Transverse colon (tissue), 4 donors: ENCODE results near the gene XPO6. TPM values are rescaled to one million over a fixed set of nuclear protein-coding genes. Genes with fewer than 3 reads are reported as not detected.
A peak's percentile ranks its signal among the peaks of the same experiment; 100 is the strongest.

Experiments used
- DNase-seq: peaks from one replicate; pipeline ENCODE4 v3.0.0-alpha.2; 2019
- H3K27ac ChIP-seq, 4 donors: fragments of 200-600 bp; sonication (generic); 2 replicates each; pipeline ENCODE4 v1.5.1; 2016 to 2018; ENCODE audit warnings: inconsistent platforms in 4 of 4
- H3K27me3 ChIP-seq: fragments of 200-600 bp; sonication (generic); 2 replicates; pipeline ENCODE4 v1.5.1; 2017; ENCODE audit warnings: inconsistent platforms
- H3K36me3 ChIP-seq, 4 donors: fragments of 200-600 bp; sonication (generic); 2 replicates each; pipeline ENCODE4 v1.5.1; 2017 to 2019; ENCODE audit warnings: inconsistent platforms in 4 of 4
- H3K4me1 ChIP-seq, 4 donors: fragments of 200-600 bp; sonication (generic); 2 replicates each; pipeline ENCODE4 v1.5.1; 2017 to 2020; ENCODE audit warnings: inconsistent platforms in 4 of 4
- H3K4me3 ChIP-seq, 4 donors: fragments of 200-600 bp; sonication (generic); 1 replicate in 1 of 4; 2 replicates in 3 of 4; pipeline versions ENCODE4 v1.5.1 to v1.6.1; 2017 to 2019; ENCODE audit warnings: inconsistent platforms in 4 of 4
- H3K9me3 ChIP-seq, 2 donors: fragments of 200-600 bp; sonication (generic); 2 replicates each; pipeline ENCODE4 v1.5.1; 2017 to 2019; ENCODE audit warnings: inconsistent platforms in 2 of 2
- EP300 ChIP-seq: sonication (generic); formaldehyde crosslinking; IDR thresholded peaks from one replicate; pipeline ENCODE4 v1.6.1; 2017; ENCODE audit warnings: antibody characterized with exemption, low read depth
- POLR2A ChIP-seq: fragments of 450-650 bp; IDR thresholded peaks from one replicate; pipeline ENCODE4 v1.6.1; 2016; ENCODE audit warnings: antibody characterized with exemption, mild to moderate bottlenecking, moderate library complexity
- POLR2AphosphoS5 ChIP-seq, 3 donors: sonication (generic); formaldehyde crosslinking; IDR thresholded peaks; one replicate each; pipeline ENCODE4 v1.6.1; 2016; ENCODE audit warnings: antibody characterized with exemption in 3 of 3
- WGBS, 2 donors: methylation state at CpG; one replicate each; pipeline ENCODE4 v1.1.5; 2018; ENCODE audit warnings: low coverage in 1 of 2; 5-methylcytosine and 5-hydroxymethylcytosine counted together
- in situ Hi-C, 4 donors: fragments of 200-750 bp; cut with MboI; loops; one replicate each; pipeline versions ENCODE4 v1.15.0 to v1.15.1; 2017; ENCODE audit warnings: low sequenced_read_pairs in 3 of 4, low pct_ligation_motif_present in 1 of 4, low pct_unique_long_range_greater_than_20kb in 1 of 4
- intact Hi-C: fragments of 100-400 bp; cut with DNase I; formaldehyde crosslinking; loops from one replicate; pipeline ENCODE4 v1.15.1; 2023; ENCODE audit warnings: low total_unique reads
- total RNA-seq, 4 donors: library from RNA; depleted of rRNA; stranded (reverse); fragments of >200 nt; gene quantifications; one replicate each; pipeline ENCODE4 v1.1.0, GENCODE V29; 2016
- TF ChIP-seq, protein P1 (sequence below), 5 experiments: fragments of 200-600 bp in 3 of 5; fragments of 450-650 bp in 2 of 5; sonication (generic) in 3 of 5; IDR thresholded peaks; 1 replicate in 2 of 5; 2 replicates in 3 of 5; pipeline ENCODE4 v1.5.1; 2016 to 2017; ENCODE audit warnings: antibody characterized with exemption in 5 of 5, inconsistent platforms in 3 of 5, mild to moderate bottlenecking in 2 of 5, moderate library complexity in 1 of 5

XPO6 gene
- total RNA-seq, 4 donors from 2014 or later, result 140 to 254 (median 204) TPM

GRCh38 chr16:28205974-28206373 is 5.8 kb downstream of the XPO6 start:
- WGBS, 2 donors, result 63 to 95% methylated on average over 2 to 4 of the region's 4 CpGs

DNA sequence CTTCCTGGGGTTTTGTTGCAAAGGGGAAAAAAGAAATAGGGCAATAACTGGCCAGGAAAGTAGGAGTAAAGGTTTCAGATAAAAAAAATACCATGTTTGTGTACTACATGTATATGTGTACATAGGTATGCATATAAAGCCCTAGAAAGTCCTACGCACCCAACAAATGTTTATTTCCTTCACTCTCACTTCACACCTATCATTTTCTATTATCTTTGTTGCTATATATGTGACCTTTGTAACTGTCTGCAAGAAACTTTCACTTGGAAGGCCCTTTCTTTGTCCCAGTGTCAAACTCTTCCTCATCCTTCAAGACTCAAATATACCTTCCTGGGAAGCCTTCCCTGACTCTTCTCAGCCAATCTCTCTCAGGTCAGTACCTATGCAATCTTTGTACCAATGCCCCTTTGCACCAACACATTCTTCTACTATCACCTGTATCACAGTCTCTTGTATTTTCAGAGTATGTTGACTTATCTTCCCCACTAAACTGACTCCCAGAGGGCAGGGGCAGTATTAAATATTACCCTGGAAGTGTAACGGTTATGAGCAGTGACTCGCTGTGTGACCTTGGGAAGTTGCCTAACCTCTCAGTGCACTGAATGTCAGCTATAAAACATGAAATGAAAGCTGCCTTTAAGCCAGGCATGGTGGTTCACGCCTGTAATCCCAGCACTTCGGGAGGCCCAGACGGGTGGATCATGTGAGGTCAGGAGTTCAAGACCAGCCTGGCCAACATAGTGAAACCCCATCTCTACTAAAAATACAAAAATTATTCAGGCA is 6.5 kb downstream of the XPO6 start:
- intact Hi-C loops, result no loop called here
- Histone ChIP-seq H3K9me3 (no peaks in the 10 kb centered on the region), H3K27me3 (no peaks in the 10 kb centered on the region), H3K4me3 (no peak overlapping the region), H3K36me3 (peaks cover 0 to 23% (median 4%) of the 10 kb centered on the region in 4 donors), H3K4me1 (peaks cover 3 to 44% (median 10%) of the 10 kb centered on the region in 4 donors), H3K27ac (peak overlapping the region in 1 of 4 donors; percentile 42)
- in situ Hi-C loops, result no loop called here
- TF ChIP-seq EP300 (no peak), POLR2AphosphoS5 (IDR thresholded peaks at IDR 0.05) (no peak)
- DNase-seq, result no peak
- WGBS, 2 donors, result 78 to 91% methylated on average over 1 to 6 of the region's 6 CpGs

More at GRCh38 chr16:28205974-28206373, 5.8 kb downstream of the XPO6 start:
- in situ Hi-C loops, result no loop called here
- Histone ChIP-seq H3K4me3 (no peak overlapping the region), H3K36me3 (peaks cover 0 to 18% (median 4%) of the 10 kb centered on the region in 4 donors), H3K9me3 (no peaks in the 10 kb centered on the region), H3K27me3 (no peaks in the 10 kb centered on the region), H3K4me1 (peaks cover 6 to 50% (median 15%) of the 10 kb centered on the region in 4 donors), H3K27ac (peak overlapping the region in 1 of 4 donors; percentile 42)
- TF ChIP-seq POLR2AphosphoS5 (IDR thresholded peaks at IDR 0.05) (no peak), EP300 (no peak), POLR2A (no peak)
- TF ChIP-seq, protein P1, sequence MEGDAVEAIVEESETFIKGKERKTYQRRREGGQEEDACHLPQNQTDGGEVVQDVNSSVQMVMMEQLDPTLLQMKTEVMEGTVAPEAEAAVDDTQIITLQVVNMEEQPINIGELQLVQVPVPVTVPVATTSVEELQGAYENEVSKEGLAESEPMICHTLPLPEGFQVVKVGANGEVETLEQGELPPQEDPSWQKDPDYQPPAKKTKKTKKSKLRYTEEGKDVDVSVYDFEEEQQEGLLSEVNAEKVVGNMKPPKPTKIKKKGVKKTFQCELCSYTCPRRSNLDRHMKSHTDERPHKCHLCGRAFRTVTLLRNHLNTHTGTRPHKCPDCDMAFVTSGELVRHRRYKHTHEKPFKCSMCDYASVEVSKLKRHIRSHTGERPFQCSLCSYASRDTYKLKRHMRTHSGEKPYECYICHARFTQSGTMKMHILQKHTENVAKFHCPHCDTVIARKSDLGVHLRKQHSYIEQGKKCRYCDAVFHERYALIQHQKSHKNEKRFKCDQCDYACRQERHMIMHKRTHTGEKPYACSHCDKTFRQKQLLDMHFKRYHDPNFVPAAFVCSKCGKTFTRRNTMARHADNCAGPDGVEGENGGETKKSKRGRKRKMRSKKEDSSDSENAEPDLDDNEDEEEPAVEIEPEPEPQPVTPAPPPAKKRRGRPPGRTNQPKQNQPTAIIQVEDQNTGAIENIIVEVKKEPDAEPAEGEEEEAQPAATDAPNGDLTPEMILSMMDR (IDR thresholded peaks at IDR 0.05), result no peak
- DNase-seq, result no peak
- intact Hi-C loops, result no loop called here

GRCh38 chr16:28204622-28205021 is 7.1 kb downstream of the XPO6 start:
- Histone ChIP-seq H3K4me1 (peaks cover 0 to 37% (median 6%) of the 10 kb centered on the region in 4 donors), H3K36me3 (peaks cover 0 to 23% (median 4%) of the 10 kb centered on the region in 4 donors), H3K27me3 (no peaks in the 10 kb centered on the region), H3K4me3 (no peak overlapping the region), H3K27ac (peak overlapping the region in 1 of 4 donors; percentile 41), H3K9me3 (no peaks in the 10 kb centered on the region)
- TF ChIP-seq, protein P1 (IDR thresholded peaks at IDR 0.05), result no peak
- TF ChIP-seq EP300, result no peak
- no peak for TF ChIP-seq POLR2A
- TF ChIP-seq POLR2AphosphoS5 (IDR thresholded peaks at IDR 0.05), result no peak
- DNase-seq, result no peak
- WGBS, 2 donors, result 89 to 96% methylated on average over 5 to 6 of the region's 6 CpGs
- intact Hi-C loops, result no loop called here
- in situ Hi-C loops, result no loop called here

GRCh38 chr16:28204204-28204603 is 7.6 kb downstream of the XPO6 start:
- Histone ChIP-seq H3K9me3 (no peaks in the 10 kb centered on the region), H3K27me3 (no peaks in the 10 kb centered on the region), H3K27ac (peak overlapping the region in 1 of 4 donors; percentile 41), H3K4me3 (no peak overlapping the region), H3K36me3 (peaks cover 0 to 23% (median 4%) of the 10 kb centered on the region in 4 donors), H3K4me1 (peaks cover 0 to 33% (median 6%) of the 10 kb centered on the region in 4 donors)
- DNase-seq, result no peak
- 83 to 84% methylated on average over 3 to 4 of the region's 4 CpGs for WGBS, 2 donors
- in situ Hi-C loops (no loop called here), intact Hi-C loops (no loop called here)
- TF ChIP-seq, protein P1 (IDR thresholded peaks at IDR 0.05), result no peak
